ENCODE results near the gene DNASE1.

DNA sequence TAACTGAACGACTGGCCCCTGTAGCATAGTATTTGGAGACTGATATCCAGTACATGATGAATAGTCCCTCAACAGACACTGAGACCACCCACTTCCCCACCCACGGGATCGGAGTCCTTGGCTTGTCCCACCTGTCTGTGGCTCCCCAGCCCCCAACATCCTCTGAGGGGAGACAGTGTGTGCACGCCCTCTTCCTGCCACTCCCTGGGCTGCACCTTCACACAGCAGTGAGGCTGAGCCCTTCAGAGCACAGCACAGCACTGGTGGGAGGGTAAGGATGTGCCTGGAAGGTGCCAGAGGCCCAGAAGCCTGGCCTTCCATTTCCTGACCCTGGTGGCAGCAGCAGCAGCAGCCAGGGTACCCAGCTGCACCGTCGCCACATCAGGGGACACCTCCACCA lies 11.0 kb downstream of the DNASE1 start:
- TF ChIP-seq, protein P1, sequence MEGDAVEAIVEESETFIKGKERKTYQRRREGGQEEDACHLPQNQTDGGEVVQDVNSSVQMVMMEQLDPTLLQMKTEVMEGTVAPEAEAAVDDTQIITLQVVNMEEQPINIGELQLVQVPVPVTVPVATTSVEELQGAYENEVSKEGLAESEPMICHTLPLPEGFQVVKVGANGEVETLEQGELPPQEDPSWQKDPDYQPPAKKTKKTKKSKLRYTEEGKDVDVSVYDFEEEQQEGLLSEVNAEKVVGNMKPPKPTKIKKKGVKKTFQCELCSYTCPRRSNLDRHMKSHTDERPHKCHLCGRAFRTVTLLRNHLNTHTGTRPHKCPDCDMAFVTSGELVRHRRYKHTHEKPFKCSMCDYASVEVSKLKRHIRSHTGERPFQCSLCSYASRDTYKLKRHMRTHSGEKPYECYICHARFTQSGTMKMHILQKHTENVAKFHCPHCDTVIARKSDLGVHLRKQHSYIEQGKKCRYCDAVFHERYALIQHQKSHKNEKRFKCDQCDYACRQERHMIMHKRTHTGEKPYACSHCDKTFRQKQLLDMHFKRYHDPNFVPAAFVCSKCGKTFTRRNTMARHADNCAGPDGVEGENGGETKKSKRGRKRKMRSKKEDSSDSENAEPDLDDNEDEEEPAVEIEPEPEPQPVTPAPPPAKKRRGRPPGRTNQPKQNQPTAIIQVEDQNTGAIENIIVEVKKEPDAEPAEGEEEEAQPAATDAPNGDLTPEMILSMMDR (IDR thresholded peaks at IDR 0.05) = no peak
- TF ChIP-seq POLR2A (IDR thresholded peaks at IDR 0.05) = no peak

Data from adrenal gland (tissue), 5 donors.